Tibial artery (tissue), 4 donors: Measurements from ENCODE around the gene PIK3C2G.

Experiments
- DNase-seq, 2 donors: peaks; one replicate each; pipeline ENCODE4 v3.0.0-alpha.2; 2019
- H3K27ac ChIP-seq, 2 donors: fragments of 200-600 bp; sonication (generic) in 1 of 2; 1 replicate in 1 of 2; 2 replicates in 1 of 2; pipeline ENCODE4 v1.5.1; 2018 to 2019; ENCODE audit warnings: mild to moderate bottlenecking in 1 of 2
- H3K27me3 ChIP-seq, 2 donors: fragments of 200-600 bp; sonication (generic) in 1 of 2; one replicate each; pipeline versions ENCODE4 v1.5.1 to v1.6.0; 2016 to 2019
- H3K36me3 ChIP-seq, 3 donors: fragments of 200-600 bp; sonication (generic) in 2 of 3; one replicate each; pipeline ENCODE4 v1.5.1; 2016 to 2019; ENCODE audit warnings: mild to moderate bottlenecking in 2 of 3
- H3K4me1 ChIP-seq, 4 donors: fragments of 200-600 bp; sonication (generic) in 2 of 4; 1 replicate in 3 of 4; 2 replicates in 1 of 4; pipeline ENCODE4 v1.5.1; 2016 to 2019
- H3K4me3 ChIP-seq, 2 donors: fragments of 200-600 bp; sonication (generic) in 1 of 2; 1 replicate in 1 of 2; 2 replicates in 1 of 2; pipeline ENCODE4 v1.5.1; 2018 to 2019; ENCODE audit warnings: mild to moderate bottlenecking in 2 of 2
- H3K9me3 ChIP-seq, 3 donors: fragments of 200-600 bp; sonication (generic) in 1 of 3; one replicate each; pipeline ENCODE4 v1.5.1; 2016 to 2019
- CTCF ChIP-seq, 2 experiments: fragments of 200-600 bp in 1 of 2; fragments of 450-650 bp in 1 of 2; IDR thresholded peaks; one replicate each; pipeline ENCODE4 v1.5.1; 2017 to 2019; ENCODE audit warnings: antibody characterized with exemption in 2 of 2, mild to moderate bottlenecking in 1 of 2, moderate library complexity in 1 of 2
- intact Hi-C: fragments of 100-400 bp; cut with DNase I; formaldehyde crosslinking; loops from one replicate; pipeline ENCODE4 v1.15.0; 2023; ENCODE audit warnings: low total_unique reads

The PIK3C2G gene

GRCh38 chr12:18589316-18589715 lies 328.0 kb downstream of the PIK3C2G start:
- no peak for DNase-seq
- H3K27me3 ChIP-seq, result no peaks in the 10 kb centered on the region
- H3K4me3 ChIP-seq, result no peak overlapping the region
- H3K4me1 ChIP-seq, result no peaks in the 10 kb centered on the region
- no peaks in the 10 kb centered on the region for H3K36me3 ChIP-seq
- intact Hi-C loops, result no loop called here
- H3K9me3 ChIP-seq, result no peaks in the 10 kb centered on the region
- H3K27ac ChIP-seq, result no peak overlapping the region
- TF ChIP-seq CTCF (IDR thresholded peaks at IDR 0.05), result no peak

GRCh38 chr12:18591473-18591872 lies 330.2 kb downstream of the PIK3C2G start:
- H3K4me1 ChIP-seq, result no peaks in the 10 kb centered on the region
- no peak overlapping the region for H3K4me3 ChIP-seq
- H3K27me3 ChIP-seq, result no peaks in the 10 kb centered on the region
- H3K27ac ChIP-seq, result no peak overlapping the region
- H3K9me3 ChIP-seq, result no peaks in the 10 kb centered on the region
- intact Hi-C loops, result no loop called here
- no peaks in the 10 kb centered on the region for H3K36me3 ChIP-seq
- no peak for DNase-seq
- TF ChIP-seq CTCF (IDR thresholded peaks at IDR 0.05), result no peak

- H3K36me3 ChIP-seq, result no peaks in the 10 kb centered on the region
- no peak overlapping the region for H3K4me3 ChIP-seq
- no peak for DNase-seq
- no peaks in the 10 kb centered on the region for H3K4me1 ChIP-seq
- no peaks in the 10 kb centered on the region for H3K9me3 ChIP-seq
- TF ChIP-seq CTCF (IDR thresholded peaks at IDR 0.05), result no peak
- no peak overlapping the region for H3K27ac ChIP-seq
- H3K27me3 ChIP-seq, result no peaks in the 10 kb centered on the region
- intact Hi-C loops, result no loop called here
Observed at GRCh38 chr12:18595412-18595811, 334.1 kb downstream of the PIK3C2G start.

GRCh38 chr12:18601962-18602361 lies 340.6 kb downstream of the PIK3C2G start:
- no peaks in the 10 kb centered on the region for H3K9me3 ChIP-seq
- H3K27me3 ChIP-seq, result no peaks in the 10 kb centered on the region
- intact Hi-C loops, result no loop called here
- H3K4me3 ChIP-seq, result no peak overlapping the region
- TF ChIP-seq CTCF (IDR thresholded peaks at IDR 0.05), result no peak
- H3K36me3 ChIP-seq, result peaks cover 0 to 6% (median 0%) of the 10 kb centered on the region in 3 donors
- no peak for DNase-seq
- H3K27ac ChIP-seq, result no peak overlapping the region
- no peaks in the 10 kb centered on the region for H3K4me1 ChIP-seq

GRCh38 chr12:18612971-18613370 lies 351.7 kb downstream of the PIK3C2G start:
- H3K4me1 ChIP-seq, result no peaks in the 10 kb centered on the region

More at GRCh38 chr12:18612971-18613370, 351.7 kb downstream of the PIK3C2G start:
- DNase-seq, result no peak
- no peaks in the 10 kb centered on the region for H3K9me3 ChIP-seq
- no peak overlapping the region for H3K27ac ChIP-seq
- TF ChIP-seq CTCF (IDR thresholded peaks at IDR 0.05), result no peak
- no peak overlapping the region for H3K4me3 ChIP-seq
- H3K36me3 ChIP-seq, result no peaks in the 10 kb centered on the region
- intact Hi-C loops, result no loop called here
- H3K27me3 ChIP-seq, result no peaks in the 10 kb centered on the region
